ACC112 (cell line): ENCODE results near the gene SWSAP1.

Experiments
- H2AFZ ChIP-seq: fragments of 200-600 bp; sonication (generic); one replicate; pipeline ENCODE4 v1.6.0; 2017; ENCODE audit warnings: antibody characterized with exemption, low read length; ENCODE audit not compliant: unreplicated experiment
- H3K27ac ChIP-seq: fragments of 200-600 bp; sonication (generic); 2 replicates; pipeline ENCODE4 v1.5.1; 2014; ENCODE audit warnings: low read depth, mild to moderate bottlenecking, antibody characterized with exemption, low read length, moderate library complexity
- H3K27me3 ChIP-seq: fragments of 200-600 bp; sonication (generic); 2 replicates; pipeline ENCODE4 v1.6.1; 2014; ENCODE audit warnings: mild to moderate bottlenecking, antibody characterized with exemption, low read length, moderate library complexity, mixed read lengths; ENCODE audit not compliant: insufficient read depth
- H3K36me3 ChIP-seq: fragments of 200-600 bp; sonication (generic); 2 replicates; pipeline ENCODE4 v1.6.1; 2016; ENCODE audit warnings: mild to moderate bottlenecking, antibody characterized with exemption, low read length, moderate library complexity, mixed read lengths; ENCODE audit not compliant: insufficient read depth
- H3K4me1 ChIP-seq: fragments of 200-600 bp; sonication (generic); one replicate; pipeline ENCODE4 v1.6.1; 2016; ENCODE audit warnings: low read length, mixed read lengths; ENCODE audit not compliant: insufficient read depth, unreplicated experiment, control insufficient read depth
- H3K4me3 ChIP-seq: fragments of 200-600 bp; sonication (generic); 2 replicates; pipeline ENCODE4 v1.5.1; 2014; ENCODE audit warnings: mild to moderate bottlenecking, low read depth, low read length
- H3K79me2 ChIP-seq: fragments of 200-600 bp; sonication (generic); one replicate; pipeline ENCODE4 v1.6.0; 2016; ENCODE audit warnings: low read length; ENCODE audit not compliant: control insufficient read depth, unreplicated experiment, insufficient read depth

The SWSAP1 gene

GRCh38 chr19:11355160-11356073 is 19.0 kb upstream of the SWSAP1 start, which contains the start of gene PLPPR2:
Gene PLPPR2 (plus strand): TSS chr19:11355432. CDS start chr19:11357674, 2,242 bp downstream.
- Histone ChIP-seq H3K4me1 (peaks cover 8% of the 10 kb centered on the region), H3K27ac (no peak within 1 kb of the TSS), H3K4me3 (peak within 1 kb of the TSS; percentile 88), H3K36me3 (no peaks in the 10 kb centered on the region), H3K79me2 (peaks cover 7% of the 10 kb centered on the region), H2AFZ (no peak within 1 kb of the TSS), H3K27me3 (no peaks in the 10 kb centered on the region)

DNA sequence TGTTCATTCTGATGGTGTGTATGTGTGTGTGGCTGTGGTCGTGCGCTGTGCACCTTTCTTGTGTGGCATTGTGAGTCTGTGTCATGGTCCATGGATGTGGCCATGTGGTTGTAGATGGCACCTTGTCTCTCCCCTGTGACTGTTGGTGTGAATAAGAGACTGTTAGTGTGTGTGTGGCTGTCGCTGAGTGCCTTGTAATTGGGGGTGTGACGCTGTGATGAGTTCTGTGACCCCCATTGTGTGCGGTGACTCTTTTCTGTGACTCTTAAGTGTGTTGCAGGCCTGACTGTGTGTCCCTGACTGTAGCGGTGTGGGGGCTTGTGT is 18.4 kb upstream of the SWSAP1 start:
- no peak overlapping the region for H2AFZ ChIP-seq
- no peaks in the 10 kb centered on the region for H3K36me3 ChIP-seq
- no peak overlapping the region for H3K27ac ChIP-seq
- peaks cover 8% of the 10 kb centered on the region for H3K4me1 ChIP-seq
- H3K79me2 ChIP-seq, result peaks cover 7% of the 10 kb centered on the region
- peak overlapping the region; percentile 88 for H3K4me3 ChIP-seq
- H3K27me3 ChIP-seq, result no peaks in the 10 kb centered on the region

DNA sequence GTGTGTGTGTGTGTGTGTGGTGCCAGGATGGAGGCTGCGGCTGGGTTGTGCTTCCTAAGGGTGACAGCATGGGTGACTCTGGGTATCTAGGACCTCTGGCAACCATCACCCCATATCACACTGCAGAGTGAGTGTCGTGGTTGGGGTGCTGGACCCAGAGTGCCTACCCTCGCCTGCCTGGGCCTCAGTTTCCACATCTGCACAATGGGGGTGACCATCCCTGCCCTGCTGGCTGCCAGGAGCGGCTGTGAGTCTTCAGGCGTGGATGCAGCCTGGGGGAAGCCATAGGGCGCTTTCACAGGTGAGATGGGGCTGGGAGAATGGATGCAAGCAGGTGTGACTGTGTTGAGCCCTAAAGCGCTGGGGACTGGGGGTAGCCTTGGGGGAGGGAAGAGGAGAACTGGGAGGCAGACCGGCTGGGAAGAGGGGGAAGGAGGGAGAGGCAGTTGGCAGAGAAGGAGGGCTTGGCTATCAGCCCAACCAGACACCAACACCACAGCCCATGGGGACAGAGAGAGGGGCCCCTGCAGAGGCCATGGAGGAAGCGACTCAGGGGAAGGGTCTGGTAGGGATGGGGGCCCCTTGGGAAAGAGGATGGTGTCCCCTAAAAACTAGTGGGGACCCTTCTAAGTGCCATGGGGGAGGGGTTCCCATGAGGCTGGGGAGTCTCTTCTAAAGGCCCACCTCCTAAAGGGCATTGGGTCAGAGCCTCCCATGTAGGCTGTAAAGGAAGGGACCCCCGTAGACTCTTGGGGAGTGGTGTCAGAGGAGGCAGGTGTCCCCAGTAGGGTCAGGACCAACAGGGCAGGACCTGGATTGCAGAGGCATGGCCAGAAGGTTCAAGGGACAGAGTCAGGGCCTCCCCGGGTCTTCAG is 17.6 kb upstream of the SWSAP1 start:
- no peaks in the 10 kb centered on the region for H3K27me3 ChIP-seq
- H3K4me3 ChIP-seq, result no peak overlapping the region
- H2AFZ ChIP-seq, result no peak overlapping the region

GRCh38 chr19:11359421-11359820 is 15.0 kb upstream of the SWSAP1 start:
- Histone ChIP-seq H3K36me3 (no peaks in the 10 kb centered on the region), H3K79me2 (peaks cover 7% of the 10 kb centered on the region), H3K27me3 (no peaks in the 10 kb centered on the region), H2AFZ (no peak overlapping the region), H3K4me3 (no peak overlapping the region), H3K27ac (no peak overlapping the region), H3K4me1 (peaks cover 8% of the 10 kb centered on the region)

More for the DNA sequence above, 17.6 kb upstream of the SWSAP1 start:
- Histone ChIP-seq H3K4me1 (peaks cover 8% of the 10 kb centered on the region), H3K27ac (no peak overlapping the region), H3K79me2 (peaks cover 7% of the 10 kb centered on the region), H3K36me3 (no peaks in the 10 kb centered on the region)

DNA sequence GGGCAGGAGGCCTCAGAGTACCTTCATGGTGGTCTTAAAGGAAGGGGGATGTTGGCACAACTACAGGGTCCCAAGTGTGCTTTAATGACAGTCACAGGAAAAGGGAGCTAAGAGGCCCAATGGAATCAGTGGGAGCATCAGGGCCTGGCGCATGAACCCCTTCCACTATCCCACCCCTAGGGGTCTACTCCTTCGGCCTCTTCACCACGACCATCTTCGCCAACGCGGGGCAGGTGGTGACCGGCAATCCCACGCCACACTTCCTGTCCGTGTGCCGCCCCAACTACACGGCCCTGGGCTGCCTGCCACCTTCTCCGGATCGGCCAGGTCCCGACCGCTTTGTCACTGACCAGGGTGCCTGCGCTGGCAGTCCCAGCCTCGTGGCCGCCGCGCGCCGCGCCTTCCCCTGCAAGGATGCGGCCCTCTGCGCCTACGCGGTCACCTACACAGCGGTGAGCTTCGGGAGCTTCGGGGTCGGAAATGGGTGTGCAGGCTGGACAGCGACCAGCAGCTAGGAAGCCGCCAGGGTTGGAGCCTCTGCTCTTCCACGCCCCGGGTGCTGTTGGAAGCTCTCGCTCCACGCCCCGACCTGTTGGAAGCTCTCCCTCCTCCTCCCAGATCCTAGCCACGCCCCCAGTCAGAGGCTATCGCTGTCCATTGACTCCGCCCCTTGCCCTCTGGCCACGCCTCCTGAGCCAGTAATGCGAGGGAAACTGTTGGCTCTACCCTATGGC is 13.3 kb upstream of the SWSAP1 start:
- Histone ChIP-seq H3K79me2 (peaks cover 2% of the 10 kb centered on the region), H3K27me3 (no peaks in the 10 kb centered on the region), H3K36me3 (no peaks in the 10 kb centered on the region), H3K27ac (no peak overlapping the region), H3K4me3 (no peak overlapping the region), H2AFZ (no peak overlapping the region), H3K4me1 (peaks cover 3% of the 10 kb centered on the region)

DNA sequence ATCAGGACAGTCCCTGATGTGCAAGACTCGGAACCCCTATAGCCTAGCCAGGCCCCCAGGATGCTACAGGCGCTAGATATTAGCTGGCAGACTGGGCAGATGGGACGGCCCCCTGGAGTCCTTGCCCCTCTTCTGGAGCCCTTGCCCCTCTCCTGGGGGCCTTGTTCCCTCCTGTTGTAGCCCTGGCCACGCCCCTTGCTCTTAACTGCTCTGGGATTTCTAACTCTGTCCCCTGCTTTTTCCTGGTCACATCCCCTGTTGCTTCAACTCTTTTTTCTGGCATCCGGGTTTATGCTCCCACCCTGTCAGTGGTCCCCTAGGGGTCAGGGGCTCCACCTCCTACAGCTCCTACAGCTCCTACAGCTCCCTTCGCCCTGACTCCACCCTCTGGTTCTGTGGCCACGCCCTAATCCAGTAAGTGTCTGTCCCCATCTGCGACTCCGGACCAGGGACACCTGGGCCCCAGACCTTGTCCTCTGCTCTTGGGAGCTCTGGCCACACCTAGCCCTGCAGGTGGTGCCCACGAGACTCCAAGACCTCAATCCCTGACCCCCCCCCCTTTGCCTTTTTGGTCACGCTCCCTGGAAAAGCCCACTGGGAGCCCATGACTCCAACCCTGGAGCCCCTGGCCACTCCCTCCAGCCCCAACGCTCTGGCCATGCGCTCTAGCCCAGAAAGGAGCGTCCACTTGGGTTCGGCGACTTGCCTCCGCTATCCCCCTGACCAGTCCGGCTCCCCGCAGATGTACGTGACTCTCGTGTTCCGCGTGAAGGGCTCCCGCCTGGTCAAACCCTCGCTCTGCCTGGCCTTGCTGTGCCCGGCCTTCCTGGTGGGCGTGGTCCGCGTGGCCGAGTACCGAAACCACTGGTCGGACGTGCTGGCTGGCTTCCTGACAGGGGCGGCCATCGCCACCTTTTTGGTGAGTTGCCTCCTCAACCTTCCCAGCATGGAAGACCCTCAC is 12.4 kb upstream of the SWSAP1 start:
- Histone ChIP-seq H3K79me2 (no peaks in the 10 kb centered on the region), H3K4me3 (no peak overlapping the region), H3K27ac (no peak overlapping the region), H3K36me3 (no peaks in the 10 kb centered on the region), H3K4me1 (no peaks in the 10 kb centered on the region), H2AFZ (no peak overlapping the region), H3K27me3 (no peaks in the 10 kb centered on the region)

DNA sequence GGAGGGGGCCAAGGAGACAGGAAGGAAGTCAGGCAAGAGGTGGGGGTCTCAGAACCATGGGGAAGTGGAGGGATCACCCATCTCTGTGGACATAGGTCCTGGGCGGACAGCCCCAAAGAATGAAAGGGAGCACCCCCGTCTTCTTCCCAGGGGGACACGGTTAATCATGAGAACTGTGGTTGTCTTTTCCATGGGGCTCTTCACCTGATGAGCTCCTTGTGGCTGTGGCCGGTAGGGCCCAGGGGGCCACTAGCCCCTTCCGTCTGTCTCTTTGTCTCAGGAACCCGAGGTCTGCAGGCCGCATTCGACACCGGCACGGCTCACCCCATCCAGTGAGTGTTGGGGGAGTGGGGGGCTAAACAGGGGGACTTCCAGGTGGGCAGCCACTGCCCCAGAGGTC is 10.6 kb upstream of the SWSAP1 start:
- Histone ChIP-seq H3K27ac (no peak overlapping the region), H3K4me3 (no peak overlapping the region), H2AFZ (no peak overlapping the region), H3K79me2 (no peaks in the 10 kb centered on the region), H3K4me1 (no peaks in the 10 kb centered on the region), H3K36me3 (no peaks in the 10 kb centered on the region), H3K27me3 (no peaks in the 10 kb centered on the region)

- H3K4me3 ChIP-seq, result no peak overlapping the region
- no peaks in the 10 kb centered on the region for H3K36me3 ChIP-seq
- no peak overlapping the region for H2AFZ ChIP-seq
- no peaks in the 10 kb centered on the region for H3K27me3 ChIP-seq
- no peaks in the 10 kb centered on the region for H3K4me1 ChIP-seq
- no peak overlapping the region for H3K27ac ChIP-seq
- no peaks in the 10 kb centered on the region for H3K79me2 ChIP-seq
These were observed 10.1 kb upstream of the SWSAP1 start for GRCh38 chr19:11364296-11364904.

DNA sequence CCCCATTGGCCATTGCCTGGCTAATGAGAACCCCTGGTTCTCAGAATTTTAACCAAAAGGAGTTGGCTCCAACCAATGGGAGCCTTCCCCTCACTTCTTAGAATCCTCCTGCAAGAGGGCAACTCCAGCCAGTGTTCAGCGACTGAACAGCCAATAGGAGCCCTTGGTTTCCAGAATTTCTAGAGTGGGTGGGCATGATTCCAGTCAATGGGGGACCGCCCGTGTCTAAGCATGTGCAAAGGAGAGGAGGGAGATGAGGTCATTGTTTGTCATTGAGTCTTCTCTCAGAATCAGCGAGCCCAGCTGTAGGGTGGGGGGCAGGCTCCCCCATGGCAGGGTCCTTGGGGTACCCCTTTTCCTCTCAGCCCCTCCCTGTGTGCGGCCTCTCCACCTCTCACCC is 9.5 kb upstream of the SWSAP1 start:
- H2AFZ ChIP-seq, result no peak overlapping the region
- no peaks in the 10 kb centered on the region for H3K36me3 ChIP-seq
- no peak overlapping the region for H3K27ac ChIP-seq
- no peaks in the 10 kb centered on the region for H3K79me2 ChIP-seq
- no peaks in the 10 kb centered on the region for H3K4me1 ChIP-seq
- H3K27me3 ChIP-seq, result no peaks in the 10 kb centered on the region
- H3K4me3 ChIP-seq, result no peak overlapping the region
